Measurements from ENCODE around the gene STAB1. TPM values are rescaled to one million over a fixed set of nuclear protein-coding genes. Genes with fewer than 3 reads are reported as not detected.
A peak's percentile ranks its signal among the peaks of the same experiment; 100 is the strongest.

STAB1 gene
- total and polyA plus RNA-seq, 10 of the 15 experiments (the other 5 are each of a cell fraction or from before 2014, with no cell fraction given), result 0.46 TPM; not detected in 9

GRCh38 chr3:52451237-52452083 is 43.7 kb upstream of the STAB1 start:
- H2AFZ ChIP-seq (ENCODE audit: control insufficient read depth, low read depth, low read length), result no peak overlapping the region
- H4K20me1 ChIP-seq (ENCODE audit: control insufficient read depth, insufficient read depth), result no peaks in the 10 kb centered on the region
- FAIRE-seq (no peak), DNase-seq (ENCODE audit: low read depth, low spot score) (no peak), ATAC-seq (no peak)
- CTCF ChIA-PET, result interaction anchor here (1.2 to 3.2 kb wide), 2 partner anchors 23 to 27 kb away, joined by 3 to 14 read pairs; no protein-coding TSS in a partner anchor
- no peak overlapping the region for H3K27ac ChIP-seq (ENCODE audit: control insufficient read depth, insufficient read depth)
- in situ Hi-C loops (cut with MboI) (no loop called here), intact Hi-C loops (cut with micrococcal nuclease; ENCODE audit: unreplicated experiment) (loop anchor here (10.0 kb wide), 1 partner anchor 233 kb away; the partner anchor contains the start of genes GNL3 and PBRM1)
- SMC1A ChIA-PET (ENCODE audit: uncharacterized antibody, unreplicated experiment), result interaction anchor here (0.6 kb wide), 1 partner anchor 220 kb away, joined by 3 read pairs; no protein-coding TSS in a partner anchor
- no TSS peak for BruUV-seq (replicated peaks)
- POLR2A ChIA-PET, result no interaction called here
- TF ChIP-seq NR2F1 (conservative IDR thresholded peaks at IDR 0.05), result peak; percentile 80
- TF ChIP-seq NR2C2 (IDR thresholded peaks at IDR 0.05; ENCODE audit: borderline replicate concordance, control insufficient read depth, insufficient read length, low read depth), result peak; percentile 68
- TF ChIP-seq CTCF (IDR thresholded peaks at IDR 0.05 in 2 of 3, conservative IDR thresholded peaks at IDR 0.05 in 1 of 3; ENCODE audit: control insufficient read depth in 2 of 3, extremely low read depth in 1 of 3, insufficient read depth in 1 of 3, low read depth in 3 of 3, low read length in 3 of 3), result peak in 2 of 3 experiments; percentile 10 to 24; a peak in 1 of 6 replicates
- TF ChIP-seq SREBF1 (IDR thresholded peaks at IDR 0.05; ENCODE audit: low read length), result no peak
- TF ChIP-seq NR2C1 (IDR thresholded peaks at IDR 0.05), result peak; percentile 82
- TF ChIP-seq BHLHE40 (IDR thresholded peaks at IDR 0.05; ENCODE audit: borderline replicate concordance in 1 of 2, low read depth in 2 of 2, low read length in 1 of 2), result peak in 1 of 2 experiments; percentile 8; a peak in 1 of 4 replicates
- TF ChIP-seq STAT3 (IDR thresholded peaks at IDR 0.05; ENCODE audit: low read depth, low read length), result no peak
- RAD21 ChIA-PET (ENCODE audit: unreplicated experiment), result interaction anchor here (1.9 kb wide), 1 partner anchor 39 kb away, joined by 5 read pairs; no protein-coding TSS in a partner anchor
- peaks cover 15% of the 10 kb centered on the region for H3K4me1 ChIP-seq (ENCODE audit: control insufficient read depth, insufficient read depth, low read length)
- no peaks in the 10 kb centered on the region for H3K27me3 ChIP-seq (replicated peaks in 1 of 2; ENCODE audit: control insufficient read depth in 2 of 2, insufficient read depth in 2 of 2, low read length in 1 of 2)
- H3K4me3 ChIP-seq, result no peak overlapping the region
- WGBS (ENCODE audit: insufficient coverage, insufficient replicate concordance, low lambda C conversion rate, missing lambda C conversion rate), result 67% methylated on average over 24 of the region's 24 CpGs
- no peaks in the 10 kb centered on the region for H3K9me3 ChIP-seq (replicated peaks; ENCODE audit: control insufficient read depth, insufficient read depth, low read length)
- H3K36me3 ChIP-seq (ENCODE audit: control insufficient read depth in 2 of 2, insufficient read depth in 2 of 2, low read length in 1 of 2), result no peaks in the 10 kb centered on the region
- H3K9ac ChIP-seq (ENCODE audit: control insufficient read depth, insufficient read depth, low read length), result no peak overlapping the region
- H3K4me2 ChIP-seq (ENCODE audit: control insufficient read depth, insufficient read depth), result no peak overlapping the region
- H3K79me2 ChIP-seq (ENCODE audit: control insufficient read depth, insufficient read depth, low read length), result peaks cover 18% of the 10 kb centered on the region

All from GM12878 (cell line).